IMR-90 (cell line): ENCODE measurements around the gene CTSF. TPM values are rescaled to one million over a fixed set of nuclear protein-coding genes. Genes with fewer than 3 reads are reported as not detected.

Experiments used
- ATAC-seq: fragments of 200-7000 bp; cut with Tn5 transposase; 2 replicates; pipeline ENCODE4 v1.9.1; 2020; ENCODE audit warnings: low read depth, mild to moderate bottlenecking, moderate library complexity
- BruUV-seq: library from RNA; stranded (reverse); fragments of 400-500 nt; replicated peaks from 2 replicates; lab custom pipeline; 2021; lab: Mats Ljungman, UMichigan
- CTCF ChIA-PET: fragments of 300-600 bp; formaldehyde crosslinking; extraction: SDS; loops from one replicate; lab custom pipeline; 2021; ENCODE audit warnings: antibody characterized with exemption; lab: Yijun Ruan, JAX
- POLR2A ChIA-PET: fragments of 300-600 bp; sonication (Branson Sonifier 250); formaldehyde crosslinking; loops from one replicate; lab custom pipeline; 2022; ENCODE audit warnings: antibody characterized with exemption; ENCODE audit not compliant: unreplicated experiment; lab: Charles Lee
- DNase-seq: peaks from one replicate; pipeline ENCODE4 v3.0.0; 2013
- H2AFZ ChIP-seq: replicated peaks from 2 replicates; pipeline ENCODE3; 2013; ENCODE audit warnings: low read length, mild to moderate bottlenecking; ENCODE audit not compliant: poor library complexity
- H2AK5ac ChIP-seq: 2 replicates; pipeline ENCODE4 v1.6.1; 2013; ENCODE audit warnings: low read depth, low read length, inconsistent platforms
- H2AK9ac ChIP-seq: replicated peaks from 2 replicates; pipeline ENCODE3; 2013; ENCODE audit warnings: mild to moderate bottlenecking, low read depth, low read length, moderate library complexity; ENCODE audit not compliant: poor library complexity
- H2BK120ac ChIP-seq: 2 replicates; pipeline ENCODE4 v1.6.1; 2013; ENCODE audit warnings: low read depth, low read length, inconsistent platforms
- H2BK15ac ChIP-seq: 3 replicates; pipeline ENCODE4 v1.6.1; 2013; ENCODE audit warnings: low read depth, low read length, inconsistent platforms
- H2BK20ac ChIP-seq: 2 replicates; pipeline ENCODE4 v1.6.1; 2013; ENCODE audit warnings: low read depth, mild to moderate bottlenecking, inconsistent platforms, low read length, moderate library complexity
- H2BK5ac ChIP-seq: 2 replicates; pipeline ENCODE4 v1.6.1; 2013; ENCODE audit warnings: mild to moderate bottlenecking, low read depth, low read length, inconsistent platforms; ENCODE audit not compliant: poor library complexity, severe bottlenecking
- H3K14ac ChIP-seq: replicated peaks from 2 replicates; pipeline ENCODE4 v1.6.1; 2013; ENCODE audit warnings: low read depth, low read length, inconsistent platforms
- H3K18ac ChIP-seq: 2 replicates; pipeline ENCODE4 v1.6.1; 2013; ENCODE audit warnings: low read depth, low read length, control low read depth
- H3K23ac ChIP-seq: 2 replicates; pipeline ENCODE4 v1.6.1; 2013; ENCODE audit warnings: low read depth, low read length, inconsistent platforms
- H3K27ac ChIP-seq: 2 replicates; pipeline ENCODE4 v1.5.1; 2013; ENCODE audit warnings: mild to moderate bottlenecking, control low read depth, low read length; ENCODE audit not compliant: insufficient read depth
- H3K27me3 ChIP-seq: 2 replicates; pipeline ENCODE4 v1.6.1; 2013; ENCODE audit warnings: low read length; ENCODE audit not compliant: control insufficient read depth, insufficient read depth
- H3K36me3 ChIP-seq: 2 replicates; pipeline ENCODE4 v1.6.1; 2013; ENCODE audit warnings: low read length, mixed read lengths; ENCODE audit not compliant: control insufficient read depth, insufficient read depth
- H3K4ac ChIP-seq: 2 replicates; pipeline ENCODE4 v1.6.1; 2013; ENCODE audit warnings: low read depth, low read length, inconsistent platforms
- H3K4me1 ChIP-seq: 2 replicates; pipeline ENCODE4 v1.6.1; 2013; ENCODE audit warnings: low read length, mixed read lengths; ENCODE audit not compliant: control insufficient read depth, insufficient read depth
- H3K4me2 ChIP-seq: 2 replicates; pipeline ENCODE4 v1.6.1; 2013; ENCODE audit warnings: low read depth, mild to moderate bottlenecking, control low read depth, low read length, moderate library complexity
- H3K4me3 ChIP-seq: 2 replicates; pipeline ENCODE4 v1.5.1; 2013; ENCODE audit warnings: low read depth, mild to moderate bottlenecking, control low read depth, low read length, moderate library complexity; ENCODE audit not compliant: insufficient read depth
- H3K56ac ChIP-seq: 2 replicates; pipeline ENCODE4 v1.6.1; 2013; ENCODE audit warnings: low read length, inconsistent platforms; ENCODE audit not compliant: insufficient read depth; ENCODE audit errors: extremely low read depth
- H3K79me1 ChIP-seq, 2 experiments: 2 replicates each; pipeline ENCODE4 v1.6.1; 2013; ENCODE audit warnings: low read length in 2 of 2, inconsistent platforms in 1 of 2, low read depth in 1 of 2
- H3K9ac ChIP-seq: 2 replicates; pipeline ENCODE4 v1.6.1; 2013; ENCODE audit warnings: low read depth, low read length, control low read depth
- H3K9me1 ChIP-seq: 2 replicates; pipeline ENCODE4 v1.6.1; 2013; ENCODE audit warnings: low read length, inconsistent platforms; ENCODE audit not compliant: insufficient read depth
- H3K9me3 ChIP-seq: 2 replicates; pipeline ENCODE4 v1.6.1; 2013; ENCODE audit warnings: low read length; ENCODE audit not compliant: control insufficient read depth, insufficient read depth
- H4K20me1 ChIP-seq: 2 replicates; pipeline ENCODE4 v1.6.1; 2013; ENCODE audit warnings: low read length, inconsistent platforms; ENCODE audit not compliant: insufficient read depth
- H4K5ac ChIP-seq: 2 replicates; pipeline ENCODE4 v1.6.1; 2013; ENCODE audit warnings: mild to moderate bottlenecking, low read depth, low read length, control low read depth
- H4K8ac ChIP-seq, 2 experiments: 2 replicates each; pipeline ENCODE4 v1.6.1; 2013; ENCODE audit warnings: low read depth in 2 of 2, low read length in 2 of 2, control low read depth in 1 of 2, inconsistent platforms in 1 of 2
- H4K91ac ChIP-seq: 2 replicates; pipeline ENCODE4 v1.6.1; 2013; ENCODE audit warnings: low read depth, low read length, inconsistent platforms; ENCODE audit not compliant: insufficient read depth
- CEBPB ChIP-seq: IDR thresholded peaks from 2 replicates; pipeline ENCODE4 v1.6.1; 2012; ENCODE audit warnings: low read depth, low read length, improper control_type of control experiment
- FOS ChIP-seq: fragments of 150-350 bp; IDR thresholded peaks from 2 replicates; pipeline ENCODE4 v1.6.1; 2016; ENCODE audit warnings: low read depth, low read length
- MAFK ChIP-seq: IDR thresholded peaks from 2 replicates; pipeline ENCODE4 v1.6.1; 2012; ENCODE audit warnings: low read depth, low read length, improper control_type of control experiment
- MAZ ChIP-seq: IDR thresholded peaks from 2 replicates; pipeline ENCODE4 v1.6.1; 2012; ENCODE audit warnings: low read depth, mild to moderate bottlenecking, low read length, improper control_type of control experiment, moderate library complexity, borderline replicate concordance
- MXI1 ChIP-seq: IDR thresholded peaks from 2 replicates; pipeline ENCODE4 v1.6.1; 2012; ENCODE audit warnings: low read depth, mild to moderate bottlenecking, low read length, moderate library complexity, borderline replicate concordance
- NFE2L2 ChIP-seq: fragments of 150-350 bp; IDR thresholded peaks from 2 replicates; pipeline ENCODE4 v1.6.1; 2016; ENCODE audit warnings: low read depth, mild to moderate bottlenecking, low read length
- RAD21 ChIP-seq: IDR thresholded peaks from 2 replicates; pipeline ENCODE4 v1.6.1; 2012; ENCODE audit warnings: low read length, improper control_type of control experiment
- RCOR1 ChIP-seq: IDR thresholded peaks from 2 replicates; pipeline ENCODE4 v1.6.1; 2012; ENCODE audit warnings: mild to moderate bottlenecking, low read length, improper control_type of control experiment; ENCODE audit not compliant: insufficient replicate concordance
- WGBS, 2 experiments: methylation state at CpG; one replicate each; pipeline versions ENCODE4 v1.1.5 to v1.1.7; 2013; ENCODE audit warnings: missing lambda C conversion rate in 2 of 2; ENCODE audit not compliant: insufficient read length in 1 of 2; ENCODE audit errors: extremely low coverage in 2 of 2; 5-methylcytosine and 5-hydroxymethylcytosine counted together
- dilution Hi-C: fragments of 300-500 bp; cut with HindIII; formaldehyde crosslinking; loops from one replicate; pipeline ENCODE4 v1.14.3; 2018; ENCODE audit warnings: low sequenced_read_pairs; ENCODE audit not compliant: unreplicated experiment
- in situ Hi-C: fragments of 300-500 bp; cut with MboI; formaldehyde crosslinking; loops from 3 replicates; pipeline ENCODE4 v1.14.3; 2019; ENCODE audit warnings: low sequenced_read_pairs, inconsistent platforms, mixed read lengths
- intact Hi-C: fragments of 100-400 bp; cut with micrococcal nuclease; formaldehyde crosslinking; loops from 2 replicates; pipeline ENCODE4 v1.10.0; 2022
- polyA plus RNA-seq, 3 experiments: library from polyadenylated mRNA; depleted of rRNA; stranded (reverse); fragments of >200 nt; gene quantifications; 2 replicates each; pipeline ENCODE4 v1.2.3, GENCODE V29; 2012; ENCODE audit warnings: low replicate concordance in 1 of 3
- total RNA-seq: library from RNA; depleted of rRNA; stranded (reverse); fragments of >200 nt; gene quantifications from 2 replicates; pipeline ENCODE4 v1.2.3, GENCODE V29; 2012
- TF ChIP-seq, protein P1 (sequence below): conservative IDR thresholded peaks from 2 replicates; pipeline ENCODE4 v1.5.1; 2012; ENCODE audit warnings: mild to moderate bottlenecking, low read depth, low read length, improper control_type of control experiment
- TF ChIP-seq, protein P2 (sequence below): fragments of 150-350 bp; IDR thresholded peaks from 2 replicates; pipeline ENCODE4 v1.6.1; 2017; ENCODE audit warnings: mild to moderate bottlenecking, antibody characterized with exemption, low read length, low read depth

Gene CTSF
- total and polyA plus RNA-seq, 2 of the 4 experiments (the other 2 are of a cell fraction) = 4.1 to 16.0 TPM

DNA sequence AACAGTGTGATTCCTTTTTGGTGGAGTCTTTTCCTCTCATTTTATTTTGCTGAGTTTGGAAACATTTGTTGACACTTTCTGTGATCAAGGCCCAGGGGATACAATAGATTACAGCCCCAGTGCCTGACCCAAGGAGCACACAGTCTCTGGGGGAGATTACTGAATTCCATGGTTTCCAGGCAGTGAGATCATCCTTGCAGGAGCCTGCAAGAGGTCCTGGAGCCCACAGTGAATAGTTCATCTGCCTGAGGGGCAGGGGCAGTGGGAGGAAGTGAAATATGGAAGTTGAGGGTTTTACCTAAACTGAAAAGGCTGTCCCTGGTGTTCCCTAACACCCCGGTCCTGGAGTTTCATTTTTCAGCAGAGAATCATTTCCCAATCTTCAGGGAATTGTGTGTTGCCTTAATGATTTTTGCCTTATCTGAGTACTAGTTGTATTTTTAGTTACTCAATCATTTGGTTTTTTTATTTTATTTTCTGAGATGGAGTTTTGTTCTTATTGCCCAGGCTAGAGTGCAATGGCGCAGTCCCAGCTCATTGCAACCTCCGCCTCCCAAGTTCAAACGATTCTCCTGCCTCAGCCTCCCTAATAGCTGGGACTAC lies 32.3 kb upstream of the CTSF start:
- no peaks in the 10 kb centered on the region for H3K27me3 ChIP-seq
- H3K23ac ChIP-seq = no peak overlapping the region
- no peak overlapping the region for H3K4ac ChIP-seq
- no peak overlapping the region for H3K14ac ChIP-seq
- no peak overlapping the region for H4K91ac ChIP-seq
- ChIA-PET CTCF (no interaction called here), POLR2A (no interaction called here)
- H3K9me1 ChIP-seq = peaks cover 23% of the 10 kb centered on the region; the same call in 1 of the 2 replicates
- peak overlapping the region; percentile 11 for H2AK9ac ChIP-seq
- intact Hi-C loops (no loop called here), dilution Hi-C loops (no loop called here), in situ Hi-C loops (no loop called here)
- no peak overlapping the region for H2BK120ac ChIP-seq
- no peak overlapping the region for H4K8ac ChIP-seq
- DNase-seq (peak; percentile 36), ATAC-seq (peak; percentile 47)
- peaks cover 12% of the 10 kb centered on the region for H3K4me1 ChIP-seq
- H3K36me3 ChIP-seq = peaks cover 40% of the 10 kb centered on the region
- TF ChIP-seq FOS (no peak), CEBPB (no peak), RCOR1 (no peak), NFE2L2 (no peak), RAD21 (no peak), MXI1 (no peak), MAFK (no peak), MAZ (no peak)
- TF ChIP-seq, protein P1, sequence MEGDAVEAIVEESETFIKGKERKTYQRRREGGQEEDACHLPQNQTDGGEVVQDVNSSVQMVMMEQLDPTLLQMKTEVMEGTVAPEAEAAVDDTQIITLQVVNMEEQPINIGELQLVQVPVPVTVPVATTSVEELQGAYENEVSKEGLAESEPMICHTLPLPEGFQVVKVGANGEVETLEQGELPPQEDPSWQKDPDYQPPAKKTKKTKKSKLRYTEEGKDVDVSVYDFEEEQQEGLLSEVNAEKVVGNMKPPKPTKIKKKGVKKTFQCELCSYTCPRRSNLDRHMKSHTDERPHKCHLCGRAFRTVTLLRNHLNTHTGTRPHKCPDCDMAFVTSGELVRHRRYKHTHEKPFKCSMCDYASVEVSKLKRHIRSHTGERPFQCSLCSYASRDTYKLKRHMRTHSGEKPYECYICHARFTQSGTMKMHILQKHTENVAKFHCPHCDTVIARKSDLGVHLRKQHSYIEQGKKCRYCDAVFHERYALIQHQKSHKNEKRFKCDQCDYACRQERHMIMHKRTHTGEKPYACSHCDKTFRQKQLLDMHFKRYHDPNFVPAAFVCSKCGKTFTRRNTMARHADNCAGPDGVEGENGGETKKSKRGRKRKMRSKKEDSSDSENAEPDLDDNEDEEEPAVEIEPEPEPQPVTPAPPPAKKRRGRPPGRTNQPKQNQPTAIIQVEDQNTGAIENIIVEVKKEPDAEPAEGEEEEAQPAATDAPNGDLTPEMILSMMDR = no peak
- TF ChIP-seq, protein P2, sequence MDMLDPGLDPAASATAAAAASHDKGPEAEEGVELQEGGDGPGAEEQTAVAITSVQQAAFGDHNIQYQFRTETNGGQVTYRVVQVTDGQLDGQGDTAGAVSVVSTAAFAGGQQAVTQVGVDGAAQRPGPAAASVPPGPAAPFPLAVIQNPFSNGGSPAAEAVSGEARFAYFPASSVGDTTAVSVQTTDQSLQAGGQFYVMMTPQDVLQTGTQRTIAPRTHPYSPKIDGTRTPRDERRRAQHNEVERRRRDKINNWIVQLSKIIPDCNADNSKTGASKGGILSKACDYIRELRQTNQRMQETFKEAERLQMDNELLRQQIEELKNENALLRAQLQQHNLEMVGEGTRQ = no peak
- no peak overlapping the region for H3K4me2 ChIP-seq
- no peak overlapping the region for H2AFZ ChIP-seq
- H3K4me3 ChIP-seq = no peak overlapping the region
- H2BK20ac ChIP-seq = no peak overlapping the region
- BruUV-seq = no TSS peak
- no peak overlapping the region for H3K18ac ChIP-seq
- no peak overlapping the region for H3K56ac ChIP-seq
- no peak overlapping the region for H2AK5ac ChIP-seq
- H2BK5ac ChIP-seq = peak overlapping the region; percentile 6
- no peak overlapping the region for H3K27ac ChIP-seq
- peaks cover 25% of the 10 kb centered on the region for H4K20me1 ChIP-seq
- H4K5ac ChIP-seq = no peak overlapping the region
- H3K79me1 ChIP-seq = peaks cover 14 to 41% of the 10 kb centered on the region in 2 experiments; a peak in 3 of 4 replicates
- H3K9me3 ChIP-seq = no peaks in the 10 kb centered on the region
- no CpG with 5 or more reads among the region's 4 CpGs for WGBS, 2 experiments
- H2BK15ac ChIP-seq = no peak overlapping the region
- H3K9ac ChIP-seq = no peak overlapping the region
